GM23338 (cell line): ENCODE results near the gene E4F1. TPM values are rescaled to one million over a fixed set of nuclear protein-coding genes. Genes with fewer than 3 reads are reported as not detected.

ENCODE experiments used
- ATAC-seq: fragments of 200-7000 bp; cut with Tn5 transposase; 3 replicates; pipeline ENCODE4 v1.9.1; 2020
- DNase-seq: peaks from one replicate; pipeline ENCODE4 v3.0.0-alpha.2; 2015; ENCODE audit warnings: low spot score
- H2AFZ ChIP-seq: fragments of 200-600 bp; sonication (generic); 2 replicates; pipeline ENCODE4 v1.8.0; 2016; ENCODE audit warnings: antibody characterized with exemption, mild to moderate bottlenecking, moderate library complexity
- H3F3A ChIP-seq: fragments of 200-600 bp; sonication (generic); replicated peaks from 2 replicates; pipeline ENCODE4 v1.8.0; 2017; ENCODE audit warnings: antibody characterized with exemption, mixed run types, low read depth
- H3K27ac ChIP-seq: fragments of 200-600 bp; sonication (generic); 2 replicates; pipeline ENCODE4 v1.6.1; 2016; ENCODE audit warnings: low read depth
- H3K27me3 ChIP-seq: fragments of 200-600 bp; sonication (generic); 2 replicates; pipeline ENCODE4 v1.8.0; 2016; ENCODE audit warnings: mild to moderate bottlenecking, mixed run types, moderate library complexity; ENCODE audit not compliant: insufficient read depth
- H3K36me3 ChIP-seq: fragments of 200-600 bp; sonication (generic); 2 replicates; pipeline ENCODE4 v1.8.0; 2016; ENCODE audit warnings: mild to moderate bottlenecking; ENCODE audit not compliant: insufficient read depth
- H3K4me1 ChIP-seq: fragments of 200-600 bp; sonication (generic); 2 replicates; pipeline ENCODE4 v1.8.0; 2016; ENCODE audit warnings: mild to moderate bottlenecking, moderate library complexity; ENCODE audit not compliant: insufficient read depth
- H3K4me2 ChIP-seq: fragments of 200-600 bp; sonication (generic); 2 replicates; pipeline ENCODE4 v1.7.1; 2017; ENCODE audit warnings: mixed run types
- H3K4me3 ChIP-seq: fragments of 200-600 bp; sonication (generic); 2 replicates; pipeline ENCODE4 v1.6.1; 2016; ENCODE audit warnings: mixed run types
- H3K79me2 ChIP-seq: fragments of 200-600 bp; sonication (generic); replicated peaks from 2 replicates; pipeline ENCODE4 v1.8.0; 2017; ENCODE audit warnings: mild to moderate bottlenecking; ENCODE audit not compliant: insufficient read depth
- H3K9me2 ChIP-seq: fragments of 200-600 bp; sonication (generic); 2 replicates; pipeline ENCODE4 v1.8.0; 2017; ENCODE audit not compliant: insufficient read depth
- H4K20me1 ChIP-seq: fragments of 200-600 bp; sonication (generic); replicated peaks from 2 replicates; pipeline ENCODE4 v1.8.0; 2017; ENCODE audit warnings: mild to moderate bottlenecking; ENCODE audit not compliant: insufficient read depth
- H3K27ac Mint-ChIP-seq: 2 replicates; pipeline ENCODE4 v1.8.0; 2020; ENCODE audit warnings: inconsistent platforms, mild to moderate bottlenecking, moderate library complexity, mixed read lengths
- H3K27me3 Mint-ChIP-seq: 3 replicates; pipeline ENCODE4 v1.8.0; 2022; ENCODE audit warnings: low read depth, mild to moderate bottlenecking, moderate library complexity, mixed read lengths, inconsistent platforms; ENCODE audit not compliant: insufficient read depth, poor library complexity
- H3K36me3 Mint-ChIP-seq: 3 replicates; pipeline ENCODE4 v1.8.0; 2021; ENCODE audit warnings: low read depth, mild to moderate bottlenecking, inconsistent platforms, moderate library complexity, mixed read lengths
- H3K4me1 Mint-ChIP-seq: 3 replicates; pipeline ENCODE4 v1.8.0; 2020; ENCODE audit warnings: mild to moderate bottlenecking, inconsistent platforms, mixed read lengths
- H3K4me3 Mint-ChIP-seq: 3 replicates; pipeline ENCODE4 v1.8.0; 2021; ENCODE audit warnings: moderate library complexity, mild to moderate bottlenecking, inconsistent platforms, mixed read lengths
- H3K9me3 Mint-ChIP-seq: 3 replicates; pipeline ENCODE4 v1.8.0; 2020; ENCODE audit warnings: moderate library complexity, mild to moderate bottlenecking, inconsistent platforms, mixed read lengths
- CREB1 ChIP-seq: fragments of 250-450 bp; sonication (Bioruptor Pico); IDR thresholded peaks from 2 replicates; pipeline ENCODE4 v1.5.0; 2020; ENCODE audit warnings: low read depth, mild to moderate bottlenecking, moderate library complexity
- CTCF ChIP-seq, 2 experiments: fragments of 200-600 bp in 1 of 2; sonication (generic) in 1 of 2; conservative IDR thresholded peaks; 2 replicates each; pipeline versions ENCODE4 v1.5.1 to v1.6.1; 2016 to 2017; ENCODE audit warnings: antibody characterized with exemption in 2 of 2, low read depth in 2 of 2, mild to moderate bottlenecking in 2 of 2, moderate library complexity in 1 of 2
- EZH2phosphoT487 ChIP-seq: fragments of 200-600 bp; sonication (generic); IDR thresholded peaks from one replicate; pipeline ENCODE4 v1.8.1; 2018; ENCODE audit warnings: antibody characterized with exemption; ENCODE audit not compliant: unreplicated experiment
- NANOG ChIP-seq: IDR thresholded peaks from 2 replicates; pipeline ENCODE4 v1.6.1; 2016; ENCODE audit warnings: antibody characterized with exemption, borderline replicate concordance
- STAT1 ChIP-seq: IDR thresholded peaks from one replicate; pipeline ENCODE4 v1.6.1; 2016; ENCODE audit warnings: antibody characterized with exemption; ENCODE audit not compliant: unreplicated experiment
- ZNF114 ChIP-seq: fragments of 250-450 bp; sonication (Bioruptor Pico); IDR thresholded peaks from 2 replicates; pipeline ENCODE4 v1.5.0; 2020; ENCODE audit warnings: mild to moderate bottlenecking, moderate library complexity
- ZNF462 ChIP-seq: fragments of 250-450 bp; sonication (Bioruptor Pico); IDR thresholded peaks from 2 replicates; pipeline ENCODE4 v1.5.0; 2020; ENCODE audit warnings: mild to moderate bottlenecking, moderate library complexity
- polyA plus RNA-seq: library from polyadenylated mRNA; unstranded; fragments of >200 nt; fragmentation: Nextera tagmentation; extraction: Ambion mirVana; gene quantifications from 2 replicates; pipeline ENCODE4 v1.2.1, GENCODE V29; 2016
- total RNA-seq: library from RNA; depleted of rRNA; stranded (reverse); fragments of >200 nt; shearing (Covaris generic); gene quantifications from 2 replicates; pipeline ENCODE4 v1.2.3, GENCODE V29; 2014

E4F1 gene
- total and polyA plus RNA-seq, 2 experiments from 2014 or later, result 22.6 to 45.5 TPM

GRCh38 chr16:2235695-2236336, 12.4 kb downstream of the E4F1 start:
- Histone ChIP-seq H3K36me3 (0 out of 2 replicates have a peak, but pooled peaks cover 5% of the 10 kb centered on the region), H4K20me1 (no peaks in the 10 kb centered on the region; the same call in 1 of the 2 replicates), H3K79me2 (no peaks in the 10 kb centered on the region), H3K27ac (no peak overlapping the region), H3K27me3 (peaks cover 18% of the 10 kb centered on the region), H3K9me2 (no peaks in the 10 kb centered on the region), H3K4me3 (peak overlapping the region; percentile 65), H3K4me1 (no peaks in the 10 kb centered on the region), H3F3A (peaks cover 2% of the 10 kb centered on the region; the same call in 1 of the 2 replicates), H2AFZ (no peak overlapping the region), H3K4me2 (peak overlapping the region; percentile 92)
- peaks cover 25% of the 10 kb centered on the region for H3K27me3 Mint-ChIP-seq
- ATAC-seq (no peak), DNase-seq (no peak)
- peak overlapping the region; percentile 53; the same call in 2 of the 3 replicates for H3K4me3 Mint-ChIP-seq
- H3K4me1 Mint-ChIP-seq, result no peaks in the 10 kb centered on the region
- TF ChIP-seq ZNF114 (CRISPR knock-in tag) (no peak), NANOG (no peak), EZH2phosphoT487 (no peak), CREB1 (CRISPR knock-in tag) (no peak), STAT1 (no peak)
- 0 out of 3 replicates have a peak, but pooled peaks cover 8% of the 10 kb centered on the region for H3K36me3 Mint-ChIP-seq
- H3K9me3 Mint-ChIP-seq, result no peaks in the 10 kb centered on the region
- no peak overlapping the region for H3K27ac Mint-ChIP-seq

GRCh38 chr16:2236337-2237101, 13.1 kb downstream of the E4F1 start, which contains the start of gene DNASE1L2:
TSS of gene DNASE1L2 (plus strand) at chr16:2236444. CDS start at chr16:2236817, 373 bp downstream.
- peak in 1 of 2 experiments; percentile 18; a peak in 1 of 4 replicates for TF ChIP-seq CTCF (conservative IDR thresholded peaks at IDR 0.05; ENCODE audit: low read depth in 2 of 2)
- TF ChIP-seq ZNF462 (CRISPR knock-in tag), result no peak
- no peaks in the 10 kb centered on the region for H3K9me2 ChIP-seq
- ATAC-seq, result peak; percentile 43
- no peaks in the 10 kb centered on the region for H3K79me2 ChIP-seq
- H2AFZ ChIP-seq, result no peak within 1 kb of the TSS
- H3F3A ChIP-seq, result peaks cover 2% of the 10 kb centered on the region; the same call in 1 of the 2 replicates
- H3K27ac ChIP-seq, result no peak within 1 kb of the TSS
- H3K36me3 Mint-ChIP-seq, result peaks cover 9% of the 10 kb centered on the region; the same call in 1 of the 3 replicates
- peak within 1 kb of the TSS; percentile 57 for H3K4me3 Mint-ChIP-seq
- H3K36me3 ChIP-seq, result 0 out of 2 replicates have a peak, but pooled peaks cover 5% of the 10 kb centered on the region
- peak within 1 kb of the TSS; percentile 92 for H3K4me2 ChIP-seq
- H4K20me1 ChIP-seq, result no peaks in the 10 kb centered on the region; the same call in 1 of the 2 replicates
- peaks cover 27% of the 10 kb centered on the region for H3K27me3 Mint-ChIP-seq
- H3K4me1 Mint-ChIP-seq, result no peaks in the 10 kb centered on the region
- H3K4me1 ChIP-seq, result no peaks in the 10 kb centered on the region
- peaks cover 18% of the 10 kb centered on the region for H3K27me3 ChIP-seq
- H3K4me3 ChIP-seq, result peak within 1 kb of the TSS; percentile 65
- no peaks in the 10 kb centered on the region for H3K9me3 Mint-ChIP-seq
- no peak within 1 kb of the TSS for H3K27ac Mint-ChIP-seq
- peak; percentile 68 for DNase-seq
